K562 (cell line): ENCODE data around the gene SLC8A2.

Source experiments
- CHD2 ChIP-seq: IDR thresholded peaks from 2 replicates; pipeline ENCODE4 v1.6.1; 2011; ENCODE audit warnings: low read depth, low read length
- E2F6 ChIP-seq, 2 experiments: IDR thresholded peaks; 2 replicates each; pipeline ENCODE4 v1.6.1; 2011; ENCODE audit warnings: borderline replicate concordance in 1 of 2, control low read depth in 1 of 2, low read depth in 1 of 2, low read length in 1 of 2, mild to moderate bottlenecking in 1 of 2, mixed read lengths in 1 of 2, moderate library complexity in 1 of 2; ENCODE audit not compliant: insufficient read depth in 1 of 2, insufficient read length in 1 of 2, poor library complexity in 1 of 2, severe bottlenecking in 1 of 2; ENCODE audit errors: extremely low read depth in 1 of 2
- EZH2 ChIP-seq: IDR thresholded peaks from 2 replicates; pipeline ENCODE4 v1.6.1; 2012; ENCODE audit warnings: low read depth, mild to moderate bottlenecking, inconsistent platforms, low read length, borderline replicate concordance
- GTF2A2 ChIP-seq: IDR thresholded peaks from 2 replicates; pipeline ENCODE4 v1.6.1; 2016; ENCODE audit warnings: mild to moderate bottlenecking, missing genetic modification characterization, missing compliant biosample characterization
- HNRNPK ChIP-seq: fragments of 200-400 bp; formaldehyde crosslinking; IDR thresholded peaks from one replicate; pipeline ENCODE4 v1.6.1; 2018; ENCODE audit warnings: mild to moderate bottlenecking, low read depth, low read length; ENCODE audit not compliant: poor library complexity, severe bottlenecking
- MAFG ChIP-seq: fragments of 450-650 bp; conservative IDR thresholded peaks from 2 replicates; pipeline ENCODE4 v1.6.1; 2016; ENCODE audit warnings: missing genetic modification characterization, missing compliant biosample characterization
- MAFK ChIP-seq: IDR thresholded peaks from 2 replicates; pipeline ENCODE4 v1.6.1; 2011; ENCODE audit warnings: low read length, improper control_type of control experiment
- POLR2AphosphoS5 ChIP-seq: IDR thresholded peaks from 2 replicates; pipeline ENCODE4 v1.6.1; 2011; ENCODE audit warnings: mild to moderate bottlenecking, low read depth, low read length, moderate library complexity; ENCODE audit not compliant: control insufficient read depth, insufficient read depth
- SMAD2 ChIP-seq: fragments of 150-350 bp; IDR thresholded peaks from 2 replicates; pipeline ENCODE4 v1.6.1; 2014; ENCODE audit warnings: low read depth, mild to moderate bottlenecking, low read length
- TRIM28 ChIP-seq: fragments of 450-650 bp; IDR thresholded peaks from 2 replicates; pipeline ENCODE4 v1.6.1; 2017
- ZBED1 ChIP-seq: IDR thresholded peaks from 2 replicates; pipeline ENCODE4 v1.6.1; 2014
- ZC3H11A ChIP-seq: IDR thresholded peaks from 2 replicates; pipeline ENCODE4 v1.6.1; 2012; ENCODE audit warnings: low read depth, low read length, improper control_type of control experiment
- ZNF586 ChIP-seq: fragments of 450-650 bp; formaldehyde crosslinking; conservative IDR thresholded peaks from 2 replicates; pipeline ENCODE4 v1.4.0; 2020; ENCODE audit warnings: mild to moderate bottlenecking, moderate library complexity
- TF ChIP-seq, protein P1 (sequence below): sonication (generic); formaldehyde crosslinking; IDR thresholded peaks from 2 replicates; pipeline ENCODE4 v1.8.0; 2022; ENCODE audit warnings: mild to moderate bottlenecking, missing genetic modification reagents

DNA sequence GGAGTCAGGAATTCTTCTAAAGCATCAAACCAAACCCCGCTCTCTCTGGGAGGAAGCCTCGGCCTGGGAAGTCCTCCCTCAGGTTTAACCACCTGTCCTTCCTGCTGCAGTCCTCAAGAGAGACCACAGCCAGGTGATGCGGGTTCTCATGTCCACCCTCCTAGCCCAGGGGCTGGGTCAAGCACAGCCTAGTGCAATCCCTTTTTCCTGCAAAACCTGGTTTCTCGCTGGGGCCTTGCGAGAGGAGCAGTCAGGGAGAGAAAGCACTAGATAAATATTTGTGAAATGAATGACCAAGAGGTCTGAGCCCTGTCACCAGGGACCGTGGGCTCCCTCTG lies 2.4 kb downstream of the SLC8A2 start:
- TF ChIP-seq SMAD2 (no peak), ZC3H11A (no peak), CHD2 (no peak), TRIM28 (no peak), ZBED1 (no peak), MAFK (no peak), E2F6 (IDR thresholded peaks at IDR 0.05; ENCODE audit: borderline replicate concordance in 1 of 2, extremely low read depth in 1 of 2, insufficient read depth in 1 of 2, insufficient read length in 1 of 2, low read depth in 1 of 2, low read length in 1 of 2, poor library complexity in 1 of 2, severe bottlenecking in 1 of 2) (no peak), ZNF586 (CRISPR knock-in tag) (no peak), EZH2 (no peak), GTF2A2 (tag) (no peak), MAFG (tag) (no peak), HNRNPK (no peak), POLR2AphosphoS5 (no peak)
- TF ChIP-seq, protein P1, sequence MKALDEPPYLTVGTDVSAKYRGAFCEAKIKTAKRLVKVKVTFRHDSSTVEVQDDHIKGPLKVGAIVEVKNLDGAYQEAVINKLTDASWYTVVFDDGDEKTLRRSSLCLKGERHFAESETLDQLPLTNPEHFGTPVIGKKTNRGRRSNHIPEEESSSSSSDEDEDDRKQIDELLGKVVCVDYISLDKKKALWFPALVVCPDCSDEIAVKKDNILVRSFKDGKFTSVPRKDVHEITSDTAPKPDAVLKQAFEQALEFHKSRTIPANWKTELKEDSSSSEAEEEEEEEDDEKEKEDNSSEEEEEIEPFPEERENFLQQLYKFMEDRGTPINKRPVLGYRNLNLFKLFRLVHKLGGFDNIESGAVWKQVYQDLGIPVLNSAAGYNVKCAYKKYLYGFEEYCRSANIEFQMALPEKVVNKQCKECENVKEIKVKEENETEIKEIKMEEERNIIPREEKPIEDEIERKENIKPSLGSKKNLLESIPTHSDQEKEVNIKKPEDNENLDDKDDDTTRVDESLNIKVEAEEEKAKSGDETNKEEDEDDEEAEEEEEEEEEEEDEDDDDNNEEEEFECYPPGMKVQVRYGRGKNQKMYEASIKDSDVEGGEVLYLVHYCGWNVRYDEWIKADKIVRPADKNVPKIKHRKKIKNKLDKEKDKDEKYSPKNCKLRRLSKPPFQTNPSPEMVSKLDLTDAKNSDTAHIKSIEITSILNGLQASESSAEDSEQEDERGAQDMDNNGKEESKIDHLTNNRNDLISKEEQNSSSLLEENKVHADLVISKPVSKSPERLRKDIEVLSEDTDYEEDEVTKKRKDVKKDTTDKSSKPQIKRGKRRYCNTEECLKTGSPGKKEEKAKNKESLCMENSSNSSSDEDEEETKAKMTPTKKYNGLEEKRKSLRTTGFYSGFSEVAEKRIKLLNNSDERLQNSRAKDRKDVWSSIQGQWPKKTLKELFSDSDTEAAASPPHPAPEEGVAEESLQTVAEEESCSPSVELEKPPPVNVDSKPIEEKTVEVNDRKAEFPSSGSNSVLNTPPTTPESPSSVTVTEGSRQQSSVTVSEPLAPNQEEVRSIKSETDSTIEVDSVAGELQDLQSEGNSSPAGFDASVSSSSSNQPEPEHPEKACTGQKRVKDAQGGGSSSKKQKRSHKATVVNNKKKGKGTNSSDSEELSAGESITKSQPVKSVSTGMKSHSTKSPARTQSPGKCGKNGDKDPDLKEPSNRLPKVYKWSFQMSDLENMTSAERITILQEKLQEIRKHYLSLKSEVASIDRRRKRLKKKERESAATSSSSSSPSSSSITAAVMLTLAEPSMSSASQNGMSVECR (CRISPR knock-in tag): no peak
